Ammon's horn (tissue), 1 donor: Measurements from ENCODE around the gene CDHR5.

ENCODE experiments used
- DNase-seq: peaks from one replicate; pipeline ENCODE4 v3.0.0-alpha.2; 2016; ENCODE audit warnings: low spot score

Gene CDHR5

GRCh38 chr11:567011-567628, 57.6 kb downstream of the CDHR5 start:
- no peak for DNase-seq
